Measurements from ENCODE around the gene UNC45B. TPM values are rescaled to one million over a fixed set of nuclear protein-coding genes. Genes with fewer than 3 reads are reported as not detected.

The UNC45B gene
- total and polyA plus RNA-seq, 2 of the 13 experiments (the other 11 are each of a cell fraction or from before 2014, with no cell fraction given), result 0.01 TPM; not detected in 1

- CTCF ChIA-PET (ENCODE audit: low intra/inter-chr PET ratio, low total read pairs), result no interaction called here
Measured at GRCh38 chr17:35235289-35235688, 87.7 kb downstream of the UNC45B start.

GRCh38 chr17:35235917-35236316 lies 88.3 kb downstream of the UNC45B start:
- H4K20me1 ChIP-seq (ENCODE audit: insufficient read depth, low read length), result no peaks in the 10 kb centered on the region
- 0% methylated on average over 1 of the region's 2 CpGs for WGBS (ENCODE audit: low lambda C conversion rate)
- CTCF ChIA-PET (ENCODE audit: low intra/inter-chr PET ratio, low total read pairs), result no interaction called here
- no peak overlapping the region for H3K4me2 ChIP-seq (ENCODE audit: low read depth, low read length)
- H3K4me3 ChIP-seq (replicated peaks in 1 of 3; ENCODE audit: insufficient read depth in 1 of 3, low read depth in 2 of 3, low read length in 3 of 3), result no peak overlapping the region
- BruUV-seq (replicated peaks), result no TSS peak
- no peaks in the 10 kb centered on the region for H3K9me3 ChIP-seq (ENCODE audit: low read length)
- no peak for ATAC-seq
- H3K27ac ChIP-seq (ENCODE audit: extremely low read length, insufficient read depth, low read length), result no peak overlapping the region
- DNase-seq (ENCODE audit: low spot score), result no peak
- no peak overlapping the region for H2AFZ ChIP-seq (ENCODE audit: low read length)
- in situ Hi-C loops (cut with HindIII; ENCODE audit: extremely low pct_ligation_motif_present, low pct_unique_long_range_greater_than_20kb) (no loop called here), intact Hi-C loops (cut with micrococcal nuclease; ENCODE audit: unreplicated experiment) (no loop called here)
- POLR2A ChIA-PET, result no interaction called here
- FAIRE-seq, result no peak
- H3K4me1 ChIP-seq (ENCODE audit: insufficient read depth, low read length), result no peaks in the 10 kb centered on the region
- no peaks in the 10 kb centered on the region; a peak in 1 of 5 replicates for H3K27me3 ChIP-seq (ENCODE audit: control insufficient read depth in 1 of 2, insufficient read depth in 2 of 2, low read length in 2 of 2)
- TF ChIP-seq FOXJ3 (CRISPR knock-in tag; IDR thresholded peaks at IDR 0.05; ENCODE audit: borderline replicate concordance) (no peak), CHCHD3 (CRISPR knock-in tag; IDR thresholded peaks at IDR 0.05) (no peak), AGO1 (IDR thresholded peaks at IDR 0.05; ENCODE audit: low read depth, low read length, poor library complexity, severe bottlenecking) (no peak), ZNF230 (CRISPR knock-in tag; IDR thresholded peaks at IDR 0.05) (no peak), SNAPC2 (CRISPR knock-in tag; IDR thresholded peaks at IDR 0.05) (no peak), HOXA3 (CRISPR knock-in tag; IDR thresholded peaks at IDR 0.05) (no peak)
- H3K9ac ChIP-seq (ENCODE audit: insufficient read depth, low read depth, low read length), result no peak overlapping the region
- no peaks in the 10 kb centered on the region for H3K79me2 ChIP-seq (ENCODE audit: insufficient read depth, low read length)
- H3K36me3 ChIP-seq (replicated peaks in 1 of 2; ENCODE audit: control insufficient read depth in 1 of 2, insufficient read depth in 2 of 2, low read length in 2 of 2), result no peaks in the 10 kb centered on the region

More at GRCh38 chr17:35235289-35235688, 87.7 kb downstream of the UNC45B start:
- Histone ChIP-seq H3K4me1 (ENCODE audit: insufficient read depth, low read length) (no peaks in the 10 kb centered on the region), H3K27ac (ENCODE audit: extremely low read length, insufficient read depth, low read length) (no peak overlapping the region), H3K4me3 (replicated peaks in 1 of 3; ENCODE audit: insufficient read depth in 1 of 3, low read depth in 2 of 3, low read length in 3 of 3) (no peak overlapping the region), H3K79me2 (ENCODE audit: insufficient read depth, low read length) (no peaks in the 10 kb centered on the region), H3K9ac (ENCODE audit: insufficient read depth, low read depth, low read length) (no peak overlapping the region), H3K36me3 (replicated peaks in 1 of 2; ENCODE audit: control insufficient read depth in 1 of 2, insufficient read depth in 2 of 2, low read length in 2 of 2) (no peaks in the 10 kb centered on the region), H4K20me1 (ENCODE audit: insufficient read depth, low read length) (no peaks in the 10 kb centered on the region), H3K9me3 (ENCODE audit: low read length) (no peaks in the 10 kb centered on the region), H3K27me3 (ENCODE audit: control insufficient read depth in 1 of 2, insufficient read depth in 2 of 2, low read length in 2 of 2) (no peaks in the 10 kb centered on the region; a peak in 1 of 5 replicates), H2AFZ (ENCODE audit: low read length) (no peak overlapping the region), H3K4me2 (ENCODE audit: low read depth, low read length) (no peak overlapping the region)
- no peak for DNase-seq (ENCODE audit: low spot score)
- ATAC-seq, result no peak
- POLR2A ChIA-PET, result no interaction called here
- intact Hi-C loops (cut with micrococcal nuclease; ENCODE audit: unreplicated experiment) (no loop called here), in situ Hi-C loops (cut with HindIII; ENCODE audit: extremely low pct_ligation_motif_present, low pct_unique_long_range_greater_than_20kb) (no loop called here)
- 2% methylated on average over 3 of the region's 3 CpGs for WGBS (ENCODE audit: low lambda C conversion rate)
- FAIRE-seq, result no peak
- no peak for TF ChIP-seq GPBP1L1 (CRISPR knock-in tag; IDR thresholded peaks at IDR 0.05)
- TF ChIP-seq TGIF2 (CRISPR knock-in tag; IDR thresholded peaks at IDR 0.05), result no peak
- TF ChIP-seq HES4 (CRISPR knock-in tag; IDR thresholded peaks at IDR 0.05; ENCODE audit: borderline replicate concordance), result no peak
- no peak for TF ChIP-seq MAFK (conservative IDR thresholded peaks at IDR 0.05 in 1 of 2, IDR thresholded peaks at IDR 0.05 in 1 of 2; ENCODE audit: low read length in 2 of 2)
- BruUV-seq (replicated peaks), result no TSS peak
